Neural crest cell (in vitro differentiated cells): ENCODE measurements around the gene ZSWIM8. TPM values are rescaled to one million over a fixed set of nuclear protein-coding genes. Genes with fewer than 3 reads are reported as not detected.

ENCODE experiments used
- DNase-seq: peaks from one replicate; pipeline ENCODE4 v3.0.0; 2021; ENCODE audit warnings: low read depth, mixed read lengths, low spot score
- H3K27ac Mint-ChIP-seq: one replicate; pipeline ENCODE4 v1.8.0; 2021; ENCODE audit warnings: mild to moderate bottlenecking, mixed read lengths; ENCODE audit not compliant: unreplicated experiment
- H3K27me3 Mint-ChIP-seq: 2 replicates; pipeline ENCODE4 v1.8.0; 2021; ENCODE audit warnings: low read depth, mild to moderate bottlenecking, mixed read lengths
- H3K36me3 Mint-ChIP-seq: 2 replicates; pipeline ENCODE4 v1.8.0; 2021; ENCODE audit warnings: low read depth, mild to moderate bottlenecking, mixed read lengths
- H3K4me1 Mint-ChIP-seq: 2 replicates; pipeline ENCODE4 v1.8.0; 2021; ENCODE audit warnings: mixed read lengths
- H3K4me3 Mint-ChIP-seq: one replicate; pipeline ENCODE4 v1.8.0; 2021; ENCODE audit warnings: mild to moderate bottlenecking, mixed read lengths
- H3K9me3 Mint-ChIP-seq: 2 replicates; pipeline ENCODE4 v1.8.0; 2021; ENCODE audit warnings: mixed read lengths
- total RNA-seq: library from RNA; stranded (reverse); gene quantifications from 2 replicates; pipeline ENCODE4 v1.2.1, GENCODE V29; 2021
- TF ChIP-seq, protein P1 (sequence below): fragments of 200-600 bp; sonication (generic); conservative IDR thresholded peaks from 2 replicates; pipeline ENCODE4 v1.5.0; 2021; ENCODE audit warnings: antibody characterized with exemption, mild to moderate bottlenecking

ZSWIM8 gene
- total RNA-seq, 1 donor from 2014 or later, result 74.9 TPM

DNA sequence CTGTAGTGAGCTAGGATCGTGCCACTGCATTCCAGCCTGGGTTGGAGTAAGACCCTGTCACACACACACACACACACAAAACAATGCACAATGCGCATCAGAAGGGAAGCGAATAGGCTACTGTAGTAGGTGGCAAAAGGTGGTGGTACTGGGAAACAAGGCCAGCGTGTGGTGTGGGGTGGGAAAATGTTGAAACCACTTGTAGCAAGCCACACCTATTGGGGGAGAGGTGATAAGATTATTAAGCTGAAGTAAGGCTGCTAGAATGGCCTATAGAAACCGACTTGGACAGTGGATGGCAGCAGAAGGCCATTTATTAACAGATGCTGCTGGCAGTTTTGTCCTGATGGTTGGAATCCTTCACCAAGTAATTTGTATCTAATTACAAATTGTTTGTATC lies 10.8 kb upstream of the ZSWIM8 start:
- H3K4me3 Mint-ChIP-seq, result peak overlapping the region; percentile 95
- no peak for DNase-seq
- peaks cover 36% of the 10 kb centered on the region for H3K4me1 Mint-ChIP-seq
- H3K27me3 Mint-ChIP-seq, result no peaks in the 10 kb centered on the region
- no peaks in the 10 kb centered on the region for H3K9me3 Mint-ChIP-seq
- H3K36me3 Mint-ChIP-seq, result peaks cover 9% of the 10 kb centered on the region
- H3K27ac Mint-ChIP-seq, result no peak overlapping the region
- TF ChIP-seq, protein P1, sequence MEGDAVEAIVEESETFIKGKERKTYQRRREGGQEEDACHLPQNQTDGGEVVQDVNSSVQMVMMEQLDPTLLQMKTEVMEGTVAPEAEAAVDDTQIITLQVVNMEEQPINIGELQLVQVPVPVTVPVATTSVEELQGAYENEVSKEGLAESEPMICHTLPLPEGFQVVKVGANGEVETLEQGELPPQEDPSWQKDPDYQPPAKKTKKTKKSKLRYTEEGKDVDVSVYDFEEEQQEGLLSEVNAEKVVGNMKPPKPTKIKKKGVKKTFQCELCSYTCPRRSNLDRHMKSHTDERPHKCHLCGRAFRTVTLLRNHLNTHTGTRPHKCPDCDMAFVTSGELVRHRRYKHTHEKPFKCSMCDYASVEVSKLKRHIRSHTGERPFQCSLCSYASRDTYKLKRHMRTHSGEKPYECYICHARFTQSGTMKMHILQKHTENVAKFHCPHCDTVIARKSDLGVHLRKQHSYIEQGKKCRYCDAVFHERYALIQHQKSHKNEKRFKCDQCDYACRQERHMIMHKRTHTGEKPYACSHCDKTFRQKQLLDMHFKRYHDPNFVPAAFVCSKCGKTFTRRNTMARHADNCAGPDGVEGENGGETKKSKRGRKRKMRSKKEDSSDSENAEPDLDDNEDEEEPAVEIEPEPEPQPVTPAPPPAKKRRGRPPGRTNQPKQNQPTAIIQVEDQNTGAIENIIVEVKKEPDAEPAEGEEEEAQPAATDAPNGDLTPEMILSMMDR, result no peak

DNA sequence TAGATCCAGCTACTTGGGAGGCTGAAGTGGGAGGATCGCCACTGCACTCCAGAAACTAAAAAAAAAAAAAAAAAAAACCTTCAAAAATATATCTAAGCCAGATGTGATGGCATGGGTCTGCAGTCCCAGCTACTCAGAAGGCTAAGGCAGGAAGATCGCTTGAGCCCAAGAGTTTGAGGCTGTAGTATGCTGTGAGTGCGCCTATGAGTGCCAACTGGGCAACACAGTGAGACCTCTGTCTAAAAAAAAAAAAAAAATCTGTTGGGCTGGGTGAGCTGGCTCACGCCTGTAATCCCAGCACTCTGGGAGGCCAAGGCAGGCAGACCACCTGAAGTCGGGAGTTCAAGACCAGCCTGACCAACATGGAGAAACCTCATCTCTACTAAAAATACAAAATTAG lies 6.4 kb upstream of the ZSWIM8 start:
- Mint-ChIP-seq H3K27ac (no peak overlapping the region), H3K27me3 (no peaks in the 10 kb centered on the region), H3K4me3 (peak overlapping the region; percentile 28), H3K9me3 (no peaks in the 10 kb centered on the region), H3K4me1 (peaks cover 52% of the 10 kb centered on the region), H3K36me3 (peaks cover 5% of the 10 kb centered on the region)
- TF ChIP-seq, protein P1, result no peak
- no peak for DNase-seq

DNA sequence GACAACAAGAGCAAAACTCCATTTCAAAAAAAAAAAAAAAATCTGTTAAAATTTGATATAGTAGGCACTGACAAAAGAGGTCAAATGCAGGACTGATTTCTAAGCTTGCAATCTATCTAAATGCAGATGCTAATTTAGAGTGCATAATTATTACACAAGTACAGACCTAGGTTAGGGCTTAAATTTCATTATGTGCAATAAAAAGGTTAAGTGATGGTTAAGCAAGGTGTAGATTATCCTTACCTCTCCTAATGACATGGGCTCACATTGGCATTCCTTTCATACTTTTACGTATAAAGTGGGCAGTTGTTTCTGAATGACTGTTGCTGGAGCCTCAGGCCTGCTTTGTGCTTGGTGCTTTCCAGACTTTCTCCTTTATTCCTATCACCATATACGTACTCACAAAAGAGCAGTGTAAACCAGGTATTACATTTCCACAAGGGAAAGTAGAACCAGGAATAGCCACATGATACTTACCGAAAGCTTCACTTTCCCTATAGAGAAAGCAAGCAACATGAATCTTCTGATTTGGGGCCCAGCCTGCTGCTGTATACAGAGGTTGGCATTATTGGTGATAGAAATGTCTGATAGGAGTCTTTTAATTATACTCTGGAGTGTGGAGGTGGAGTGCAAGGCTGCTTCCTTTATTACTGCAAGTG lies 5.7 kb upstream of the ZSWIM8 start:
- DNase-seq, result no peak
- Mint-ChIP-seq H3K27me3 (no peaks in the 10 kb centered on the region), H3K4me3 (peak overlapping the region; percentile 83), H3K27ac (peak overlapping the region; percentile 43), H3K4me1 (peaks cover 48% of the 10 kb centered on the region), H3K36me3 (peaks cover 5% of the 10 kb centered on the region), H3K9me3 (no peaks in the 10 kb centered on the region)
- TF ChIP-seq, protein P1, result no peak

DNA sequence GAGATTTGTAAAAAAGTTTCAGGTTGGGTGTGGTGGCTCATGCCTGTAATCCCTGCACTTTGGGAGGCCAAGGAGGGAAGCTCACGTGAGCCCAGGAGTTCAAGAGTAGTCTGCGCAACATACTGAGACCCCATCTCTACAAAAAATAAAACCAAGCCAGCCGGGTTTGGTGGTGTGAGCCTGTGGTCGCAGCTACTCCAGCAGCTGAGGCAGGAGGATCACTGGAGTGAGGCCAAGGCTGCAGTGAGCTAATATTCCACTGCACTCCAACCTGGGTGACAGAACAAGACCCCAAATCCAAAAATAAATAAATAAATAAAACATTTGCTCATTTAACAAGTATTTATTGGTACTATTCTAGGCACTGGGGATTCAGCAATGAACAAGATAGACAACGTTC lies 5.1 kb upstream of the ZSWIM8 start:
- Mint-ChIP-seq H3K4me1 (peaks cover 48% of the 10 kb centered on the region), H3K36me3 (peaks cover 5% of the 10 kb centered on the region), H3K27me3 (no peaks in the 10 kb centered on the region), H3K9me3 (no peaks in the 10 kb centered on the region), H3K27ac (peak overlapping the region; percentile 43), H3K4me3 (peak overlapping the region; percentile 99)
- DNase-seq, result no peak
- TF ChIP-seq, protein P1, result no peak

DNA sequence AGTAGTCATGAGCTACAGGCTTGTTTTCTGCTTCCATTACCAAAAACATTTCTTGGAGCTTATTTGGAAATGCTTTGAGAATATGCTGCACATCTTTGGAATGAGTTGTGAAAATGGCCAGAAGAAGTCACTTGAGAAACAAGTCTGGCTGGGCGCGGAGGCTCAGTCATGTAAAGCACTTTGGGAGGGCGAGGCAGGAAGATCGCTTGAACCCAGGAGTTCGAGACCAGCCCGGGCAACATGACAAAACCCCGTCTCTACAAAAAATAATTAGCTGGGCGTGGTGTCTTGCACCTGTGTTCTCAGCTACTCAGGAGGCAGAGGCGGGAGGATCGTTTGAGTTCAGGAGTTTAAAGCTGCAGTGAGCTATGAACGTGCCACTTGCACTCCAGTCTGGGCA lies 4.4 kb upstream of the ZSWIM8 start:
- no peak overlapping the region for H3K27ac Mint-ChIP-seq
- TF ChIP-seq, protein P1, result no peak

More for the DNA sequence above, 4.4 kb upstream of the ZSWIM8 start:
- Mint-ChIP-seq H3K9me3 (no peaks in the 10 kb centered on the region), H3K4me1 (peaks cover 43% of the 10 kb centered on the region), H3K27me3 (no peaks in the 10 kb centered on the region), H3K36me3 (peaks cover 5% of the 10 kb centered on the region), H3K4me3 (peak overlapping the region; percentile 99)
- DNase-seq, result no peak
